Hepatocyte (in vitro differentiated cells): ENCODE data around the gene ZSCAN20.

ENCODE experiments used
- CTCF ChIP-seq: fragments of 200-600 bp; sonication (generic); IDR thresholded peaks from 2 replicates; pipeline ENCODE4 v1.5.1; 2016; ENCODE audit warnings: antibody characterized with exemption, mild to moderate bottlenecking; ENCODE audit not compliant: poor library complexity
- EZH2 ChIP-seq: fragments of 200-600 bp; sonication (generic); IDR thresholded peaks from 2 replicates; pipeline ENCODE4 v1.6.1; 2016; ENCODE audit warnings: antibody characterized with exemption, mild to moderate bottlenecking, borderline replicate concordance
- EZH2phosphoT487 ChIP-seq: fragments of 200-600 bp; sonication (generic); IDR thresholded peaks from one replicate; pipeline ENCODE4 v1.6.1; 2018; ENCODE audit warnings: antibody characterized with exemption, mild to moderate bottlenecking, low read depth, moderate library complexity; ENCODE audit not compliant: unreplicated experiment, severe bottlenecking

- TF ChIP-seq EZH2phosphoT487 = no peak
- TF ChIP-seq CTCF = no peak
- TF ChIP-seq EZH2 = no peak
Measured at GRCh38 chr1:33502726-33503125, 30.3 kb downstream of the ZSCAN20 start.
